ENCODE results near the gene COL15A1.
A peak's percentile ranks its signal among the peaks of the same experiment; 100 is the strongest.

Gene COL15A1

GRCh38 chr9:98974554-98974953, 30.8 kb downstream of the COL15A1 start:
- Histone ChIP-seq H3K9me3 (ENCODE audit: insufficient read depth, low read depth, low read length) (no peaks in the 10 kb centered on the region), H3K27me3 (ENCODE audit: insufficient read depth, low read length, poor library complexity, severe bottlenecking) (no peaks in the 10 kb centered on the region), H3F3A (ENCODE audit: low read depth) (no peaks in the 10 kb centered on the region), H3K79me2 (ENCODE audit: insufficient read depth, low read length) (no peaks in the 10 kb centered on the region), H3K9me2 (replicated peaks; ENCODE audit: low read depth, low read length) (no peaks in the 10 kb centered on the region), H3K36me3 (ENCODE audit: insufficient read depth, low read length) (no peaks in the 10 kb centered on the region), H3K9ac (ENCODE audit: low read depth, low read length, poor library complexity, severe bottlenecking) (no peak overlapping the region), H2AFZ (ENCODE audit: low read length) (no peak overlapping the region; the same call in 1 of the 2 replicates), H4K20me1 (ENCODE audit: insufficient read depth, low read length, poor library complexity, severe bottlenecking) (no peaks in the 10 kb centered on the region), H3K4me1 (ENCODE audit: insufficient read depth, low read length, poor library complexity, severe bottlenecking) (no peaks in the 10 kb centered on the region), H3K4me3 (ENCODE audit: low read length, poor library complexity, severe bottlenecking) (no peak overlapping the region), H3K4me2 (ENCODE audit: low read depth, low read length, poor library complexity, severe bottlenecking) (no peak overlapping the region)
- no peak for TF ChIP-seq CTCF (conservative IDR thresholded peaks at IDR 0.05; ENCODE audit: low read length)
- no peak for TF ChIP-seq EZH2phosphoT487 (IDR thresholded peaks at IDR 0.05; ENCODE audit: borderline replicate concordance)

- no peaks in the 10 kb centered on the region for H3K9me2 ChIP-seq (replicated peaks; ENCODE audit: low read depth, low read length)
- no peaks in the 10 kb centered on the region for H3K9me3 ChIP-seq (ENCODE audit: insufficient read depth, low read depth, low read length)
- TF ChIP-seq EZH2phosphoT487 (IDR thresholded peaks at IDR 0.05; ENCODE audit: borderline replicate concordance) (no peak), CTCF (conservative IDR thresholded peaks at IDR 0.05; ENCODE audit: low read length) (peak; percentile 90)
- no peaks in the 10 kb centered on the region for H3K27me3 ChIP-seq (ENCODE audit: insufficient read depth, low read length, poor library complexity, severe bottlenecking)
- H4K20me1 ChIP-seq (ENCODE audit: insufficient read depth, low read length, poor library complexity, severe bottlenecking) = no peaks in the 10 kb centered on the region
- H2AFZ ChIP-seq (ENCODE audit: low read length) = peak overlapping the region; percentile 71; the same call in 1 of the 2 replicates
- H3K9ac ChIP-seq (ENCODE audit: low read depth, low read length, poor library complexity, severe bottlenecking) = no peak overlapping the region
- H3F3A ChIP-seq (ENCODE audit: low read depth) = no peaks in the 10 kb centered on the region
- H3K4me1 ChIP-seq (ENCODE audit: insufficient read depth, low read length, poor library complexity, severe bottlenecking) = no peaks in the 10 kb centered on the region
- H3K4me3 ChIP-seq (ENCODE audit: low read length, poor library complexity, severe bottlenecking) = peak overlapping the region; percentile 46
- H3K79me2 ChIP-seq (ENCODE audit: insufficient read depth, low read length) = no peaks in the 10 kb centered on the region
- peak overlapping the region; percentile 57 for H3K4me2 ChIP-seq (ENCODE audit: low read depth, low read length, poor library complexity, severe bottlenecking)
- H3K36me3 ChIP-seq (ENCODE audit: insufficient read depth, low read length) = no peaks in the 10 kb centered on the region
Measured at GRCh38 chr9:98974994-98975712, 31.4 kb downstream of the COL15A1 start.

GRCh38 chr9:98975838-98976237, 32.1 kb downstream of the COL15A1 start:
- H3K9me3 ChIP-seq (ENCODE audit: insufficient read depth, low read depth, low read length) = no peaks in the 10 kb centered on the region
- H4K20me1 ChIP-seq (ENCODE audit: insufficient read depth, low read length, poor library complexity, severe bottlenecking) = no peaks in the 10 kb centered on the region
- H3K4me3 ChIP-seq (ENCODE audit: low read length, poor library complexity, severe bottlenecking) = no peak overlapping the region
- no peaks in the 10 kb centered on the region for H3K79me2 ChIP-seq (ENCODE audit: insufficient read depth, low read length)
- no peak overlapping the region for H3K9ac ChIP-seq (ENCODE audit: low read depth, low read length, poor library complexity, severe bottlenecking)
- H3K4me2 ChIP-seq (ENCODE audit: low read depth, low read length, poor library complexity, severe bottlenecking) = no peak overlapping the region
- H3K9me2 ChIP-seq (replicated peaks; ENCODE audit: low read depth, low read length) = no peaks in the 10 kb centered on the region
- TF ChIP-seq CTCF (conservative IDR thresholded peaks at IDR 0.05; ENCODE audit: low read length) (no peak), EZH2phosphoT487 (IDR thresholded peaks at IDR 0.05; ENCODE audit: borderline replicate concordance) (no peak)
- H3K4me1 ChIP-seq (ENCODE audit: insufficient read depth, low read length, poor library complexity, severe bottlenecking) = no peaks in the 10 kb centered on the region
- H2AFZ ChIP-seq (ENCODE audit: low read length) = no peak overlapping the region
- H3K27me3 ChIP-seq (ENCODE audit: insufficient read depth, low read length, poor library complexity, severe bottlenecking) = no peaks in the 10 kb centered on the region
- H3F3A ChIP-seq (ENCODE audit: low read depth) = no peaks in the 10 kb centered on the region
- H3K36me3 ChIP-seq (ENCODE audit: insufficient read depth, low read length) = no peaks in the 10 kb centered on the region
